HL-60 (cell line): ENCODE measurements around the gene FBXO45.

Experiments used
- DNase-seq, 2 experiments: peaks; one replicate each; pipeline ENCODE4 v3.0.0-alpha.2; 2010 to 2020; ENCODE audit warnings: low read depth in 1 of 2, low spot score in 1 of 2
- H3K27ac ChIP-seq: fragments of 250-450 bp; sonication (Bioruptor Pico); replicated peaks from 2 replicates; pipeline ENCODE4 v1.5.1; 2020; ENCODE audit warnings: mild to moderate bottlenecking, moderate library complexity
- H3K27me3 ChIP-seq: fragments of 250-450 bp; sonication (Bioruptor Pico); 2 replicates; pipeline ENCODE4 v1.5.1; 2021; ENCODE audit warnings: mild to moderate bottlenecking, moderate library complexity; ENCODE audit not compliant: insufficient read depth, poor library complexity, severe bottlenecking
- H3K4me3 ChIP-seq: replicated peaks from 2 replicates; pipeline ENCODE4 v1.5.1; 2011; ENCODE audit warnings: mild to moderate bottlenecking, control low read depth, low read length; ENCODE audit not compliant: insufficient read depth
- GABPA ChIP-seq: IDR thresholded peaks from 2 replicates; pipeline ENCODE4 v1.6.1; 2012; ENCODE audit warnings: low read depth
- POLR2AphosphoS5 ChIP-seq: IDR thresholded peaks from 2 replicates; pipeline ENCODE4 v1.6.1; 2012; ENCODE audit warnings: low read depth
- SPI1 ChIP-seq: IDR thresholded peaks from 2 replicates; pipeline ENCODE4 v1.6.1; 2012; ENCODE audit warnings: low read depth, mild to moderate bottlenecking, borderline replicate concordance
- TF ChIP-seq, protein P1 (sequence below): IDR thresholded peaks from 2 replicates; pipeline ENCODE4 v1.6.1; 2012; ENCODE audit warnings: low read depth; ENCODE audit not compliant: insufficient replicate concordance
- TF ChIP-seq, protein P2 (sequence below): IDR thresholded peaks from one replicate; pipeline ENCODE4 v1.5.1; 2011; ENCODE audit warnings: low read length, control low read depth, inconsistent platforms; ENCODE audit not compliant: insufficient read depth

FBXO45 gene

DNA sequence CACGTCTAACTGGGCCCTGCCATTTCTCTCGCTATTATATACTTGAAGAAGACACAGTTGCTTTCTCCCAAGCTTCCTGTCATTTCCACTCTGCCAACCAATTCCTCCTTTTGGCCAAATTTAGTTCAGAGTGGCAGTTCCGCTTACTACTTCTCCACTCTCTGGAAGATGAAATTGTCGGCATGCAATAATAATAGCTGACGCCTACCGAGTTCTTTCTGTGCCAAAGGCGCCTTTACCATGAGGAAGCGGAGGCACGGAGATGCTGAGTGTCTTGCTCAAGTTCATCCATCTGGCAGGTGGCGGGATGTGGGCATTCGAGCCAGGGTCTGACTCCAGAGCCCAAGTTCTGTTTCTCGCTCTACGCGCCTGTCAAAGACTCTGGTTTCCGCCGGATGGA, 56.4 kb downstream of the FBXO45 start:
- peak; percentile 95 to 96 for DNase-seq
- TF ChIP-seq GABPA (peak; percentile 35; the same call in 1 of the 2 replicates), SPI1 (peak; percentile 96), POLR2AphosphoS5 (peak; percentile 76)
- TF ChIP-seq, protein P1, sequence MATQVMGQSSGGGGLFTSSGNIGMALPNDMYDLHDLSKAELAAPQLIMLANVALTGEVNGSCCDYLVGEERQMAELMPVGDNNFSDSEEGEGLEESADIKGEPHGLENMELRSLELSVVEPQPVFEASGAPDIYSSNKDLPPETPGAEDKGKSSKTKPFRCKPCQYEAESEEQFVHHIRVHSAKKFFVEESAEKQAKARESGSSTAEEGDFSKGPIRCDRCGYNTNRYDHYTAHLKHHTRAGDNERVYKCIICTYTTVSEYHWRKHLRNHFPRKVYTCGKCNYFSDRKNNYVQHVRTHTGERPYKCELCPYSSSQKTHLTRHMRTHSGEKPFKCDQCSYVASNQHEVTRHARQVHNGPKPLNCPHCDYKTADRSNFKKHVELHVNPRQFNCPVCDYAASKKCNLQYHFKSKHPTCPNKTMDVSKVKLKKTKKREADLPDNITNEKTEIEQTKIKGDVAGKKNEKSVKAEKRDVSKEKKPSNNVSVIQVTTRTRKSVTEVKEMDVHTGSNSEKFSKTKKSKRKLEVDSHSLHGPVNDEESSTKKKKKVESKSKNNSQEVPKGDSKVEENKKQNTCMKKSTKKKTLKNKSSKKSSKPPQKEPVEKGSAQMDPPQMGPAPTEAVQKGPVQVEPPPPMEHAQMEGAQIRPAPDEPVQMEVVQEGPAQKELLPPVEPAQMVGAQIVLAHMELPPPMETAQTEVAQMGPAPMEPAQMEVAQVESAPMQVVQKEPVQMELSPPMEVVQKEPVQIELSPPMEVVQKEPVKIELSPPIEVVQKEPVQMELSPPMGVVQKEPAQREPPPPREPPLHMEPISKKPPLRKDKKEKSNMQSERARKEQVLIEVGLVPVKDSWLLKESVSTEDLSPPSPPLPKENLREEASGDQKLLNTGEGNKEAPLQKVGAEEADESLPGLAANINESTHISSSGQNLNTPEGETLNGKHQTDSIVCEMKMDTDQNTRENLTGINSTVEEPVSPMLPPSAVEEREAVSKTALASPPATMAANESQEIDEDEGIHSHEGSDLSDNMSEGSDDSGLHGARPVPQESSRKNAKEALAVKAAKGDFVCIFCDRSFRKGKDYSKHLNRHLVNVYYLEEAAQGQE, result no peak
- Histone ChIP-seq H3K4me3 (peak overlapping the region; percentile 1), H3K27ac (peak overlapping the region; percentile 96), H3K27me3 (no peaks in the 10 kb centered on the region)

DNA sequence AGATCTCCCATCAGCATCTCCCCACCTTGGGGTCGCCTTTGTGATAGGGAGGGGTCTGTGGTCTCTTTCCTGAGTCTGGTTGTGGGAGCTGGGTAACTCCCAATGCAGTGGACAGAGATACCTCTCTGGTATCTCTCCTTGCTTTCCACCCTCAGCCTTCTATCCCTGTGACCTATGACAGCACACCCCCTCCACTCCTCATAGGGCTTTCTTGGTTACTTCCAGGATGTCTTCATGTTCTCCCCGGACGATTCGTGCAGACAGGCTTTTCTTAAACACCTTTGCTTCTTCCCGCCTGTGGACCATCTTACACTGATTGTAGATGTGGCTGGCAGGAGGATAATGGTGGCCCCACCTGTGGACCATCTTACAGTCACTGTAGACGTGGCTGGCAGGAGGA, 56.9 kb downstream of the FBXO45 start:
- Histone ChIP-seq H3K27ac (peak overlapping the region; percentile 96), H3K4me3 (peak overlapping the region; percentile 1), H3K27me3 (no peaks in the 10 kb centered on the region)
- no peak for DNase-seq
- TF ChIP-seq, protein P2, sequence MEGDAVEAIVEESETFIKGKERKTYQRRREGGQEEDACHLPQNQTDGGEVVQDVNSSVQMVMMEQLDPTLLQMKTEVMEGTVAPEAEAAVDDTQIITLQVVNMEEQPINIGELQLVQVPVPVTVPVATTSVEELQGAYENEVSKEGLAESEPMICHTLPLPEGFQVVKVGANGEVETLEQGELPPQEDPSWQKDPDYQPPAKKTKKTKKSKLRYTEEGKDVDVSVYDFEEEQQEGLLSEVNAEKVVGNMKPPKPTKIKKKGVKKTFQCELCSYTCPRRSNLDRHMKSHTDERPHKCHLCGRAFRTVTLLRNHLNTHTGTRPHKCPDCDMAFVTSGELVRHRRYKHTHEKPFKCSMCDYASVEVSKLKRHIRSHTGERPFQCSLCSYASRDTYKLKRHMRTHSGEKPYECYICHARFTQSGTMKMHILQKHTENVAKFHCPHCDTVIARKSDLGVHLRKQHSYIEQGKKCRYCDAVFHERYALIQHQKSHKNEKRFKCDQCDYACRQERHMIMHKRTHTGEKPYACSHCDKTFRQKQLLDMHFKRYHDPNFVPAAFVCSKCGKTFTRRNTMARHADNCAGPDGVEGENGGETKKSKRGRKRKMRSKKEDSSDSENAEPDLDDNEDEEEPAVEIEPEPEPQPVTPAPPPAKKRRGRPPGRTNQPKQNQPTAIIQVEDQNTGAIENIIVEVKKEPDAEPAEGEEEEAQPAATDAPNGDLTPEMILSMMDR, result no peak

DNA sequence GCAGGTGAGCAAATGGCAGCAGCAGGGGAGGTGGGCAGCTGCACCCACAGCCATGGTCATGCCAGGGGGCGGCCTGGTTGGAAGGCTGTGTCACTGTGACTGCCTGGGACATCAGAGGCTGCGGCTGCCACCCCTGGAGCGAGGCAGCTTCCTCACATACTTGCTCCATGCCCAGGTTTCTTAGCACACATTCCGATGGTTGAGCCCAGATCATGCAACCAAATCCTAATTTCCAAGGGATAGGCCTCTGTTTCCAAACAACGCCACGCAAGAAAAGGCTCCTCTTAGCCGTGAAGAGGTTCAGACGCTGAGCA, 59.4 kb downstream of the FBXO45 start:
- Histone ChIP-seq H3K4me3 (no peak overlapping the region), H3K27me3 (no peaks in the 10 kb centered on the region), H3K27ac (peak overlapping the region; percentile 34)
- no peak for DNase-seq
- TF ChIP-seq GABPA, result no peak
- no peak for TF ChIP-seq POLR2AphosphoS5
- no peak for TF ChIP-seq SPI1
- TF ChIP-seq, protein P1, result no peak
- TF ChIP-seq, protein P2, result no peak

DNA sequence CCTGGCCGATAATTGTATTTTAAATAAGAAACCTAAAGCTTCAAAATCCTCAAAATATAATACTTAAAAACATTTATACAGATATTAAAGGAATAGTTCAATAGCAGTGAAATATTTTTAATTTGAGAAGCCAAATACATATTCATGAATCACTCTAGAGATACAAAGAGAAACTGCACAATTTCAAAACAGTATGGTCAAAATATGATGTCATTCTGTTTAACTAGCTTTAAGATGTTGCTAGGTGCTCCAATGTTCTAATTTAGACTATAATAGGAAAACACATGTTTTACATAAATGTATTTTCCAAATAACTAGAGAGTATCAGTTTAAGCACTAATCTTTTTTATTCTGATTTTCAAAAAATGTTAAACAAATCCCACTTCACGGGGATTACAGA, 60.8 kb downstream of the FBXO45 start:
- H3K27me3 ChIP-seq, result no peaks in the 10 kb centered on the region
- peak overlapping the region; percentile 99 for H3K27ac ChIP-seq
- TF ChIP-seq, protein P2, result no peak
- TF ChIP-seq SPI1 (no peak), GABPA (no peak), POLR2AphosphoS5 (no peak)
- TF ChIP-seq, protein P1, result no peak
- H3K4me3 ChIP-seq, result no peak overlapping the region
- DNase-seq, result no peak
